Vagina (tissue), 2 donors: ENCODE results near the gene HUNK.

ENCODE experiments used
- POLR2A ChIP-seq, 2 donors: fragments of 450-650 bp; IDR thresholded peaks; one replicate each; pipeline ENCODE4 v1.6.1; 2017; ENCODE audit warnings: antibody characterized with exemption in 2 of 2, mild to moderate bottlenecking in 2 of 2, moderate library complexity in 2 of 2
- POLR2AphosphoS5 ChIP-seq, 2 donors: sonication (generic); formaldehyde crosslinking; IDR thresholded peaks; one replicate each; pipeline ENCODE4 v1.9.0; 2017; ENCODE audit warnings: antibody characterized with exemption in 2 of 2, mild to moderate bottlenecking in 2 of 2, low read depth in 1 of 2; ENCODE audit not compliant: insufficient read depth in 1 of 2
- TF ChIP-seq, protein P1 (sequence below), 3 experiments: fragments of 450-650 bp in 2 of 3; fragments of 200-600 bp in 1 of 3; sonication (generic) in 1 of 3; IDR thresholded peaks; one replicate each; pipeline ENCODE4 v1.5.1; 2017 to 2019; ENCODE audit warnings: antibody characterized with exemption in 3 of 3, mild to moderate bottlenecking in 2 of 3, moderate library complexity in 2 of 3

DNA sequence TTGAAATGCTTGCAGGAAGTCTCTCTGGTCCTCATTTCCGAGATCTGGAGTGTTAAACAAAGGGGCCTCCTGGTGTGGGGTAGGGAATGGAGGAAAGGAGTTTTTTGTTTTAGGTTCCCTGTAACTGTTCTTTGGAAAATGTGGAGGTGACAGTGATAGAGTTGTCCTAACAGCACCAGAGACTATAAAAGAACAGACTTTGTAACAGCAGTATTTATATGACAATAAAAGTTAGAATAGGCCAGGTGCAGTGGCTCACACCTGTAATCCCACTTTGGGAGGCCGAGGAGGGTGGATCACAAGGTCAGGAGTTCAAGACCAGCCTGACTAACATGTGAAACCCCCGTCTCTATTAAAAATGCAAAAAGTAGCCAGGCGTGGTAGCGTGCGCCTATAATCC is 68.9 kb downstream of the HUNK start:
- TF ChIP-seq POLR2A (IDR thresholded peaks at IDR 0.05): no peak
- TF ChIP-seq, protein P1, sequence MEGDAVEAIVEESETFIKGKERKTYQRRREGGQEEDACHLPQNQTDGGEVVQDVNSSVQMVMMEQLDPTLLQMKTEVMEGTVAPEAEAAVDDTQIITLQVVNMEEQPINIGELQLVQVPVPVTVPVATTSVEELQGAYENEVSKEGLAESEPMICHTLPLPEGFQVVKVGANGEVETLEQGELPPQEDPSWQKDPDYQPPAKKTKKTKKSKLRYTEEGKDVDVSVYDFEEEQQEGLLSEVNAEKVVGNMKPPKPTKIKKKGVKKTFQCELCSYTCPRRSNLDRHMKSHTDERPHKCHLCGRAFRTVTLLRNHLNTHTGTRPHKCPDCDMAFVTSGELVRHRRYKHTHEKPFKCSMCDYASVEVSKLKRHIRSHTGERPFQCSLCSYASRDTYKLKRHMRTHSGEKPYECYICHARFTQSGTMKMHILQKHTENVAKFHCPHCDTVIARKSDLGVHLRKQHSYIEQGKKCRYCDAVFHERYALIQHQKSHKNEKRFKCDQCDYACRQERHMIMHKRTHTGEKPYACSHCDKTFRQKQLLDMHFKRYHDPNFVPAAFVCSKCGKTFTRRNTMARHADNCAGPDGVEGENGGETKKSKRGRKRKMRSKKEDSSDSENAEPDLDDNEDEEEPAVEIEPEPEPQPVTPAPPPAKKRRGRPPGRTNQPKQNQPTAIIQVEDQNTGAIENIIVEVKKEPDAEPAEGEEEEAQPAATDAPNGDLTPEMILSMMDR (IDR thresholded peaks at IDR 0.05): no peak
- no peak for TF ChIP-seq POLR2AphosphoS5 (IDR thresholded peaks at IDR 0.05; ENCODE audit: insufficient read depth in 1 of 2, low read depth in 1 of 2)
